Keratinocyte (primary cell): ENCODE data around the gene PLB1. TPM values are rescaled to one million over a fixed set of nuclear protein-coding genes. Genes with fewer than 3 reads are reported as not detected.

Experiments used
- DNase-seq: peaks from one replicate; pipeline ENCODE4 v3.0.0-alpha.2; 2011; ENCODE audit warnings: low read depth, missing footprints, low spot score
- FAIRE-seq: peaks from 2 replicates; lab custom pipeline; 2011; peaks lifted over from hg19 to GRCh38; lab: Jason Lieb, UNC
- H2AFZ ChIP-seq: 2 replicates; pipeline ENCODE4 v1.6.0; 2012; ENCODE audit warnings: low read length, control low read depth, inconsistent platforms; ENCODE audit not compliant: control insufficient read depth
- H3K27ac ChIP-seq: 2 replicates; pipeline ENCODE4 v1.5.1; 2011; ENCODE audit warnings: low read length; ENCODE audit not compliant: control insufficient read depth, insufficient read depth
- H3K27me3 ChIP-seq: 3 replicates; pipeline ENCODE4 v1.6.0; 2011; ENCODE audit warnings: low read length; ENCODE audit not compliant: control insufficient read depth, insufficient read depth; ENCODE audit errors: extremely low read depth
- H3K36me3 ChIP-seq, 2 experiments: 2 replicates in 1 of 2; 3 replicates in 1 of 2; pipeline ENCODE4 v1.5.1; 2011; ENCODE audit warnings: low read length in 2 of 2, mild to moderate bottlenecking in 1 of 2; ENCODE audit not compliant: control insufficient read depth in 2 of 2, insufficient read depth in 2 of 2; ENCODE audit errors: extremely low read depth in 1 of 2
- H3K4me1 ChIP-seq: 3 replicates; pipeline ENCODE4 v1.5.1; 2011; ENCODE audit warnings: low read length; ENCODE audit not compliant: control insufficient read depth, insufficient read depth; ENCODE audit errors: extremely low read depth
- H3K4me2 ChIP-seq: 3 replicates; pipeline ENCODE4 v1.6.0; 2011; ENCODE audit warnings: low read depth, low read length; ENCODE audit not compliant: control insufficient read depth, insufficient read depth; ENCODE audit errors: extremely low read depth
- H3K4me3 ChIP-seq, 3 experiments: fragments of 200-600 bp in 1 of 3; sonication (generic) in 1 of 3; 2 replicates in 2 of 3; 3 replicates in 1 of 3; pipeline ENCODE4 v1.5.1; 2011 to 2016; ENCODE audit warnings: low read length in 3 of 3, mild to moderate bottlenecking in 3 of 3, control low read depth in 2 of 3, inconsistent platforms in 1 of 3, low read depth in 1 of 3, mixed read lengths in 1 of 3, mixed run types in 1 of 3, moderate library complexity in 1 of 3; ENCODE audit not compliant: control insufficient read depth in 2 of 3, insufficient read depth in 2 of 3; ENCODE audit errors: extremely low read depth in 1 of 3
- H3K79me2 ChIP-seq: 2 replicates; pipeline ENCODE4 v1.6.0; 2012; ENCODE audit warnings: low read length; ENCODE audit not compliant: control insufficient read depth, insufficient read depth
- H3K9ac ChIP-seq: 3 replicates; pipeline ENCODE4 v1.6.0; 2011; ENCODE audit warnings: low read length; ENCODE audit not compliant: control insufficient read depth, insufficient read depth; ENCODE audit errors: extremely low read depth
- H3K9me1 ChIP-seq: 3 replicates; pipeline ENCODE4 v1.6.0; 2011; ENCODE audit warnings: low read length; ENCODE audit not compliant: control insufficient read depth, insufficient read depth; ENCODE audit errors: extremely low read depth
- H3K9me3 ChIP-seq: 2 replicates; pipeline ENCODE4 v1.5.1; 2012; ENCODE audit warnings: low read depth, low read length; ENCODE audit not compliant: control insufficient read depth
- H4K20me1 ChIP-seq: 3 replicates; pipeline ENCODE4 v1.6.0; 2011; ENCODE audit warnings: low read length; ENCODE audit not compliant: control insufficient read depth, insufficient read depth; ENCODE audit errors: extremely low read depth
- EZH2 ChIP-seq: IDR thresholded peaks from one replicate; pipeline ENCODE4 v1.6.1; 2012; ENCODE audit warnings: inconsistent platforms, mild to moderate bottlenecking, low read length, moderate library complexity
- dilution Hi-C: fragments of 300-500 bp; cut with MboI; formaldehyde crosslinking; loops from one replicate; pipeline ENCODE4 v1.7.0; 2020; ENCODE audit warnings: low sequenced_read_pairs; ENCODE audit not compliant: extremely low pct_ligation_motif_present
- polyA plus RNA-seq, 5 experiments: library from polyadenylated mRNA; depleted of rRNA in 3 of 5; stranded (reverse) in 3 of 5; stranded (forward) in 1 of 5; unstranded in 1 of 5; fragments of >200 nt; gene quantifications; 1 replicate in 1 of 5; 2 replicates in 3 of 5; 3 replicates in 1 of 5; pipeline versions ENCODE4 v1.2.1 to v1.2.3, GENCODE V29; 2011 to 2012; ENCODE audit warnings: missing spikeins in 2 of 5, low read depth in 1 of 5, low replicate concordance in 1 of 5
- TF ChIP-seq, protein P1 (sequence below), 3 experiments: IDR thresholded peaks in 1 of 3; conservative IDR thresholded peaks in 1 of 3; optimal IDR thresholded peaks in 1 of 3; 2 replicates in 2 of 3; 3 replicates in 1 of 3; pipeline versions ENCODE3 to v1.5.1; 2011; ENCODE audit warnings: low read length in 3 of 3, mild to moderate bottlenecking in 3 of 3, moderate library complexity in 2 of 3, control low read depth in 1 of 3, inconsistent platforms in 1 of 3; ENCODE audit not compliant: insufficient read depth in 2 of 3; ENCODE audit errors: extremely low read depth in 1 of 3

Gene PLB1
- polyA plus RNA-seq, 1 donor (not counting 4 experiments of a cell fraction or from before 2014, with no cell fraction given), result 6.7 TPM

DNA sequence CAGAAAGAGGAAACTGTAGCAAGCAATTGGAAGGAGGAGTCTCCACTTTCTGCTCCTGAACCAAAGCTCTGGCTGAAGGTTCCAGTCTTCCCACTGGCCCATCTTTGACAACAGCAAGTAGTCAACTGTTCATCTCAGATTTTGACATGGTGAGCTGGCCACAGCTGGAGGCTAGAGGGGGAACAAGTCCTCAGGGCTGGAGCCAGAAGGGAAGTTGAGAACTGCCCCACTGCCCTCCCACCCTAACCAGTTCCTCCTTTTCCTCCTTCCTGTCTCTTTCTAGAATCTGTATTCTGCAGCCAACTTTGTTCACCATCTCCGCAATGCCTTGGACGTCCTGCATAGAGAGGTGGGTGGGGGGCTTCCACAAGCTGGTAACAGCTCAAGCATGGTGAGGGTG, 105.8 kb downstream of the PLB1 start:
- H3K27ac ChIP-seq, result no peak overlapping the region
- no peak for DNase-seq
- no peak overlapping the region for H3K4me3 ChIP-seq
- FAIRE-seq, result no peak
- no peaks in the 10 kb centered on the region for H3K9me3 ChIP-seq
- H4K20me1 ChIP-seq, result no peaks in the 10 kb centered on the region
- no peak overlapping the region for H2AFZ ChIP-seq
- no peaks in the 10 kb centered on the region for H3K9me1 ChIP-seq
- no peaks in the 10 kb centered on the region for H3K36me3 ChIP-seq
- no peaks in the 10 kb centered on the region for H3K27me3 ChIP-seq
- no peak for TF ChIP-seq EZH2
- TF ChIP-seq, protein P1, sequence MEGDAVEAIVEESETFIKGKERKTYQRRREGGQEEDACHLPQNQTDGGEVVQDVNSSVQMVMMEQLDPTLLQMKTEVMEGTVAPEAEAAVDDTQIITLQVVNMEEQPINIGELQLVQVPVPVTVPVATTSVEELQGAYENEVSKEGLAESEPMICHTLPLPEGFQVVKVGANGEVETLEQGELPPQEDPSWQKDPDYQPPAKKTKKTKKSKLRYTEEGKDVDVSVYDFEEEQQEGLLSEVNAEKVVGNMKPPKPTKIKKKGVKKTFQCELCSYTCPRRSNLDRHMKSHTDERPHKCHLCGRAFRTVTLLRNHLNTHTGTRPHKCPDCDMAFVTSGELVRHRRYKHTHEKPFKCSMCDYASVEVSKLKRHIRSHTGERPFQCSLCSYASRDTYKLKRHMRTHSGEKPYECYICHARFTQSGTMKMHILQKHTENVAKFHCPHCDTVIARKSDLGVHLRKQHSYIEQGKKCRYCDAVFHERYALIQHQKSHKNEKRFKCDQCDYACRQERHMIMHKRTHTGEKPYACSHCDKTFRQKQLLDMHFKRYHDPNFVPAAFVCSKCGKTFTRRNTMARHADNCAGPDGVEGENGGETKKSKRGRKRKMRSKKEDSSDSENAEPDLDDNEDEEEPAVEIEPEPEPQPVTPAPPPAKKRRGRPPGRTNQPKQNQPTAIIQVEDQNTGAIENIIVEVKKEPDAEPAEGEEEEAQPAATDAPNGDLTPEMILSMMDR (optimal IDR thresholded peaks at IDR 0.05 in 1 of 3, IDR thresholded peaks at IDR 0.05 in 1 of 3, conservative IDR thresholded peaks at IDR 0.05 in 1 of 3; ENCODE audit: extremely low read depth in 1 of 3, insufficient read depth in 2 of 3, low read length in 3 of 3), result no peak
- H3K4me2 ChIP-seq, result no peak overlapping the region
- no peak overlapping the region for H3K9ac ChIP-seq
- H3K4me1 ChIP-seq, result peaks cover 13% of the 10 kb centered on the region
- dilution Hi-C loops, result no loop called here
- H3K79me2 ChIP-seq, result no peaks in the 10 kb centered on the region

DNA sequence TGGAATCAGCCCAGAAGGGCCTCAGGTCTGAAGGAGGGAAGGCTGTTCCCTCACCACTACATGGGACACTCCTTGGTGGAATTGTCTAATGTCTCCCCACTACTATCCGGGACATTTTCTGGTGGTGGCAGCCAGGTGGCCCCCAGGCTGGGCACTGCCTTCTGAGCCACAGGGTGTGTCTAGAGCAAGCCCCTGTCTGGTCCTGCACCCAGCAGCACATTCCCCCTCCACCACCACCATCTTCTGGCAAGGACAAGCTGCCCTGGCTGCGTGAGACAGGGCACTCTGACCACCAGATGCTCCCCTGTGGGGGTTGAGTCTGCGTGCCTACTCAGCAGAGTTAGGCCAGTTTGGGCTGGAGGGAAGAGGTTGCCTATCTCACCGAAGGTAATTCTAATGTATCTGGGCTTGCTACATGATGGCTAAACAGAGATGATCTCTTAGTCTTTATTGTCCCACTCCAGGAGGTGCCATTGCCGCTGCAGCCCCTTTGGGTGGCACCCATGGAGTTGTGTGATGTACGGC, 106.3 kb downstream of the PLB1 start:
- Histone ChIP-seq H3K9me1 (no peaks in the 10 kb centered on the region), H3K36me3 (no peaks in the 10 kb centered on the region), H3K9ac (no peak overlapping the region), H3K4me1 (peaks cover 11% of the 10 kb centered on the region), H3K9me3 (no peaks in the 10 kb centered on the region), H3K27me3 (no peaks in the 10 kb centered on the region), H2AFZ (no peak overlapping the region), H4K20me1 (no peaks in the 10 kb centered on the region), H3K4me2 (no peak overlapping the region), H3K79me2 (no peaks in the 10 kb centered on the region), H3K27ac (no peak overlapping the region), H3K4me3 (no peak overlapping the region)
- no peak for DNase-seq
- FAIRE-seq, result no peak
- TF ChIP-seq EZH2, result no peak
- TF ChIP-seq, protein P1 (optimal IDR thresholded peaks at IDR 0.05 in 1 of 3, IDR thresholded peaks at IDR 0.05 in 1 of 3, conservative IDR thresholded peaks at IDR 0.05 in 1 of 3; ENCODE audit: extremely low read depth in 1 of 3, insufficient read depth in 2 of 3, low read length in 3 of 3), result no peak
- dilution Hi-C loops, result no loop called here
